ENCODE measurements around the gene ZNF394. TPM values are rescaled to one million over a fixed set of nuclear protein-coding genes. Genes with fewer than 3 reads are reported as not detected.
"Not testable (repeated sequence)": the region's sequence is repeated elsewhere in the genome, so short reads cannot be mapped to it uniquely, and the experiment has no call there.

ZNF394 gene
- total RNA-seq, 1 donor from 2014 or later, result 24.2 TPM

- DNase-seq (ENCODE audit: low read depth) (no peak), FAIRE-seq (no peak)
Observed at GRCh38 chr7:99521399-99521798, 21.3 kb upstream of the ZNF394 start.

GRCh38 chr7:99514050-99514449, 14.0 kb upstream of the ZNF394 start:
- DNase-seq (ENCODE audit: low read depth) (peak; percentile 22), FAIRE-seq (no peak)
- no peak for TF ChIP-seq CTCF (IDR thresholded peaks at IDR 0.05; ENCODE audit: insufficient read depth, low read length, severe bottlenecking)
- peaks cover 6% of the 10 kb centered on the region for H3K36me3 ChIP-seq (ENCODE audit: control insufficient read depth, insufficient read depth, low read length)
- H3K4me3 ChIP-seq (ENCODE audit: low read depth, low read length), result no peak overlapping the region
- H3K27me3 ChIP-seq (ENCODE audit: control insufficient read depth, insufficient read depth, low read length), result no peaks in the 10 kb centered on the region

More at GRCh38 chr7:99521399-99521798, 21.3 kb upstream of the ZNF394 start:
- Histone ChIP-seq H3K27me3 (ENCODE audit: control insufficient read depth, insufficient read depth, low read length) (no peaks in the 10 kb centered on the region), H3K4me3 (ENCODE audit: low read depth, low read length) (no peak overlapping the region), H3K36me3 (ENCODE audit: control insufficient read depth, insufficient read depth, low read length) (peaks cover 6% of the 10 kb centered on the region)
- no peak for TF ChIP-seq CTCF (IDR thresholded peaks at IDR 0.05; ENCODE audit: insufficient read depth, low read length, severe bottlenecking)

DNA sequence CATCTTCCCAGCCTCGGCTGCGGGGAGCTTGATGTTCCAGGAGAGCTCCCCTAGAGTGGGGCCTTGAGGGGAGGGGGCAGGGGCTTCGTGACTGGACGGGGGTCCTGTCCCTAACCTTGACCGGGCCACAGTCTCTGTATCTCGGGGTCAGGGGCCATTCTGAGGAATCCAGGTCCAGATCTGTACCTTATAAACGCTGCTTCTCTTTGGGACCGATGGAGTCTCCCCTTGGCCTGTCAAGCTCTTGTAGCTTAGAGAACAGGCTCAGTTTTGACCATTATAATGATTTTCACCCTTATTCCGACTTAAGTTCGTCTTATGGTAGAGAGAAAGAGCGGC, 5.2 kb upstream of the ZNF394 start:
- no peak for TF ChIP-seq CTCF (IDR thresholded peaks at IDR 0.05; ENCODE audit: insufficient read depth, low read length, severe bottlenecking)
- H3K4me3 ChIP-seq (ENCODE audit: low read depth, low read length), result peak overlapping the region; percentile 89
- no peaks in the 10 kb centered on the region for H3K36me3 ChIP-seq (ENCODE audit: control insufficient read depth, insufficient read depth, low read length)
- DNase-seq (ENCODE audit: low read depth) (peak; percentile 8), FAIRE-seq (no peak)
- no peaks in the 10 kb centered on the region for H3K27me3 ChIP-seq (ENCODE audit: control insufficient read depth, insufficient read depth, low read length)

DNA sequence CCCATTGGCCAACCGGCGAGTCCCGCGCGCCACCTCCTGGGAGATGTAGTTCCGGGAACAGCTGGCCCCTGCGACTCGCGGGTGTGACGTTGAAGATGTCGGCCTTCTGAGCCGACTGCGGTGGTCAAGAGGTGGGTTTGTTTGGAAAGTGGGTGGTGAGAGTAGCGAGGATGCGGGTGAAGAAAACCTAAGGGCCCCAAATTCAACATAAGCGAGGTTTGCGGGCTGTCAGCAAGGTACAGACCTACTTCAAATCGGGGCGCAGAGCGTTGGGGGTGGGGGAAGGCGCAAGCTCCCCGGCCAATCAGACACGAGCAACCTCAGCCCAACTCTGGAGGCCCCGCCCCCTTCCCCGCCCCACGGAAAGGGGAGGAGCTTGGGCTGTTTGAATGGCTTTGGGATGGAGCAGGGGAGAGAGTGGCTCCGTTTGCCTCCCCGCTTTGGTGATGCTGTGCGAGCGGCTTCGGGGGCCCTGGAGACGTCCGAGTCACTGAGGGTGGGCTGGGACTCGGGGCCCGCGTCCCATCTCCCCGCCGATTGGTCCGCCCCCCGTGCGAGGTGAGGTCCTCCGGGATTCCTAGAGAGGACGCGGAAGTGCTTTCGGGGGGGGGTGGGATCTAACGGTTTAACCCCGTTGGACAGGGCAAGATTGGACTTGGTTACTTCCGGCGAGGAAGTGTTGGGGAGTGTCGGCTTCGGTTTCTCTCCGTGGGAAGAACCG, 4.7 kb upstream of the ZNF394 start, which contains the start of gene ZKSCAN5:
ZKSCAN5 (plus strand) TSS at position 60 of the 721 bp plus-strand sequence. CDS start 1,383 bp downstream, outside the sequence.
- FAIRE-seq (no peak), DNase-seq (ENCODE audit: low read depth) (peak; percentile 86)
- TF ChIP-seq CTCF (IDR thresholded peaks at IDR 0.05; ENCODE audit: insufficient read depth, low read length, severe bottlenecking), result no peak
- peak within 1 kb of the TSS; percentile 89 for H3K4me3 ChIP-seq (ENCODE audit: low read depth, low read length)
- H3K27me3 ChIP-seq (ENCODE audit: control insufficient read depth, insufficient read depth, low read length), result no peaks in the 10 kb centered on the region
- H3K36me3 ChIP-seq (ENCODE audit: control insufficient read depth, insufficient read depth, low read length), result no peaks in the 10 kb centered on the region

DNA sequence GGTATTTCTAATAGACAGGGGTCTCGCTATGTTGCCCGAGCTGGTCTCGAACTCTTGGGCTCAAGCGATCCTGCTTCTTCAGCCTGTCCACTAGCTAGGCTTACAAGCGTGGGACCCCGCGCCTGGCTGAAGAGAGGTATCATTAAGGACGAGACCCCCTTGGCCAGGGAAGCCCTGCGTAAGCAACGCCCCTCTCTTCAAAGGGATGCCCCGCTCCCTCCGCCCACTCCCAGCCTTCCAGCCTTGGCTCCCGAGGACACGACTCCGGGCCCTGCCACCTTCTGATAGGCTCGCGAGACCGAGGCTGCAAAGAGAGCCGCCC, 4.2 kb upstream of the ZNF394 start:
- FAIRE-seq (no peak), DNase-seq (ENCODE audit: low read depth) (no peak)
- peak overlapping the region; percentile 89 for H3K4me3 ChIP-seq (ENCODE audit: low read depth, low read length)
- no peak for TF ChIP-seq CTCF (IDR thresholded peaks at IDR 0.05; ENCODE audit: insufficient read depth, low read length, severe bottlenecking)
- H3K27me3 ChIP-seq (ENCODE audit: control insufficient read depth, insufficient read depth, low read length), result no peaks in the 10 kb centered on the region
- H3K36me3 ChIP-seq (ENCODE audit: control insufficient read depth, insufficient read depth, low read length), result no peaks in the 10 kb centered on the region

DNA sequence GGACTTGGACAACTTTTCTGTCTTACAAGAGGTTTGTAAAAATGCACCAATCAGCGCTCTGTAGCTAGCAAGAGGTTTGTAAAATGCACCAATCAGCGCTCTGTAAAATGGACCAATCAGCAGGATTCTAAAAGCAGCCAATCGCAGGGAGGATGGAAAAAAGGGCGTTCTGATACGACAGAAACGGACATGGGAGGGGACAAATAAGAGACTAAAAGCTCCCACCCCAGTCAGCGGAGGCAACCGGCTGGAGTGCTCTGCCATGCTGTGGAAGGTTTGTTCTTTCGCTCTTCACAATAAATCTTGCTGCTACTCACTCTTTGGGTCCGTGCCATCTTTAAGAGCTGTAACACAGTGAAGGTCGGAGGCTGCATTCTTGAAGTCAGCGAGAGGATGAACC, 1.2 kb upstream of the ZNF394 start:
- not testable (repeated sequence) for H3K36me3 ChIP-seq (ENCODE audit: control insufficient read depth, insufficient read depth, low read length); FAIRE-seq; H3K27me3 ChIP-seq (ENCODE audit: control insufficient read depth, insufficient read depth, low read length); H3K4me3 ChIP-seq (ENCODE audit: low read depth, low read length); DNase-seq (ENCODE audit: low read depth)

Measured in bronchial epithelial cell (primary cell).